A673 (cell line): ENCODE measurements around the gene MTTP.

ENCODE experiments used
- EZH2 ChIP-seq: fragments of 200-600 bp; sonication (generic); IDR thresholded peaks from 2 replicates; pipeline ENCODE4 v1.6.1; 2017; ENCODE audit warnings: borderline replicate concordance, low read depth, mild to moderate bottlenecking, mixed read lengths, antibody characterized with exemption, low read length; ENCODE audit not compliant: poor library complexity, severe bottlenecking
- TF ChIP-seq, protein P1 (sequence below): fragments of 300-800, 200-600 bp; sonication (generic); conservative IDR thresholded peaks from 2 replicates; pipeline ENCODE4 v1.5.1; 2017; ENCODE audit warnings: low read depth, mild to moderate bottlenecking, antibody characterized with exemption, low read length, moderate library complexity, mixed read lengths

GRCh38 chr4:99644453-99644852 is 69.8 kb downstream of the MTTP start:
- TF ChIP-seq, protein P1, sequence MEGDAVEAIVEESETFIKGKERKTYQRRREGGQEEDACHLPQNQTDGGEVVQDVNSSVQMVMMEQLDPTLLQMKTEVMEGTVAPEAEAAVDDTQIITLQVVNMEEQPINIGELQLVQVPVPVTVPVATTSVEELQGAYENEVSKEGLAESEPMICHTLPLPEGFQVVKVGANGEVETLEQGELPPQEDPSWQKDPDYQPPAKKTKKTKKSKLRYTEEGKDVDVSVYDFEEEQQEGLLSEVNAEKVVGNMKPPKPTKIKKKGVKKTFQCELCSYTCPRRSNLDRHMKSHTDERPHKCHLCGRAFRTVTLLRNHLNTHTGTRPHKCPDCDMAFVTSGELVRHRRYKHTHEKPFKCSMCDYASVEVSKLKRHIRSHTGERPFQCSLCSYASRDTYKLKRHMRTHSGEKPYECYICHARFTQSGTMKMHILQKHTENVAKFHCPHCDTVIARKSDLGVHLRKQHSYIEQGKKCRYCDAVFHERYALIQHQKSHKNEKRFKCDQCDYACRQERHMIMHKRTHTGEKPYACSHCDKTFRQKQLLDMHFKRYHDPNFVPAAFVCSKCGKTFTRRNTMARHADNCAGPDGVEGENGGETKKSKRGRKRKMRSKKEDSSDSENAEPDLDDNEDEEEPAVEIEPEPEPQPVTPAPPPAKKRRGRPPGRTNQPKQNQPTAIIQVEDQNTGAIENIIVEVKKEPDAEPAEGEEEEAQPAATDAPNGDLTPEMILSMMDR = no peak
- no peak for TF ChIP-seq EZH2
